GM12892 (cell line): Measurements from ENCODE around the gene OTUD1.

Experiments
- DNase-seq: peaks from one replicate; pipeline ENCODE4 v3.0.0; 2011; ENCODE audit not compliant: insufficient read length
- FAIRE-seq: peaks from 2 replicates; lab custom pipeline; 2011; peaks lifted over from hg19 to GRCh38; lab: Jason Lieb, UNC
- POLR2A ChIP-seq: IDR thresholded peaks from 2 replicates; pipeline ENCODE4 v1.6.1; 2011; ENCODE audit warnings: low read depth, low read length, control low read depth
- POLR2AphosphoS5 ChIP-seq: IDR thresholded peaks from 2 replicates; pipeline ENCODE4 v1.6.1; 2011; ENCODE audit warnings: low read depth, low read length, control low read depth
- TAF1 ChIP-seq: IDR thresholded peaks from 2 replicates; pipeline ENCODE4 v1.6.1; 2011; ENCODE audit warnings: low read depth, mild to moderate bottlenecking, control low read depth, low read length, borderline replicate concordance

Gene OTUD1

GRCh38 chr10:23479798-23480473 lies 41.1 kb downstream of the OTUD1 start:
- TF ChIP-seq TAF1, result no peak
- TF ChIP-seq POLR2AphosphoS5, result no peak
- no peak for TF ChIP-seq POLR2A
- FAIRE-seq, result no peak
- DNase-seq, result no peak

GRCh38 chr10:23481363-23481961 lies 42.6 kb downstream of the OTUD1 start:
- DNase-seq, result no peak
- TF ChIP-seq POLR2A, result no peak
- no peak for TF ChIP-seq POLR2AphosphoS5
- no peak for TF ChIP-seq TAF1
- no peak for FAIRE-seq

GRCh38 chr10:23490115-23490514 lies 51.2 kb downstream of the OTUD1 start:
- TF ChIP-seq POLR2A (no peak), TAF1 (no peak), POLR2AphosphoS5 (no peak)
- FAIRE-seq (no peak), DNase-seq (no peak)
